CD4-positive, alpha-beta T cell treated with Interleukin-12 subunit alpha and Interleukin-12 subunit beta, for 1 hour (primary cell): Measurements from ENCODE around the gene ABCD3.
"Not testable (repeated sequence)": the region's sequence is repeated elsewhere in the genome, so short reads cannot be mapped to it uniquely, and the experiment has no call there.

Experiments
- DNase-seq: peaks from one replicate; pipeline ENCODE4 v3.0.0-alpha.2; 2020

ABCD3 gene

GRCh38 chr1:94553931-94554330, 135.7 kb downstream of the ABCD3 start:
- DNase-seq, result no peak

GRCh38 chr1:94554580-94554979, 136.4 kb downstream of the ABCD3 start:
- no peak for DNase-seq

GRCh38 chr1:94555091-94555490, 136.9 kb downstream of the ABCD3 start:
- DNase-seq, result no peak

GRCh38 chr1:94559921-94560320, 141.7 kb downstream of the ABCD3 start:
- no peak for DNase-seq

- DNase-seq, result no peak
Measured at GRCh38 chr1:94560333-94560732, 142.1 kb downstream of the ABCD3 start.

GRCh38 chr1:94562519-94563260, 144.5 kb downstream of the ABCD3 start:
- DNase-seq, result no peak

GRCh38 chr1:94565901-94566300, 147.7 kb downstream of the ABCD3 start:
- DNase-seq, result no peak

GRCh38 chr1:94566436-94566835, 148.2 kb downstream of the ABCD3 start:
- not testable (repeated sequence) for DNase-seq

- DNase-seq, result not testable (repeated sequence)
Measured at GRCh38 chr1:94567975-94568607, 149.9 kb downstream of the ABCD3 start.
